ENCODE results near the gene TRMT2B. TPM values are rescaled to one million over a fixed set of nuclear protein-coding genes. Genes with fewer than 3 reads are reported as not detected.
"Not testable (repeated sequence)": the region's sequence is repeated elsewhere in the genome, so short reads cannot be mapped to it uniquely, and the experiment has no call there.

TRMT2B gene
- total RNA-seq, 4 donors from 2014 or later = 19.0 to 31.0 (median 27.4) TPM

DNA sequence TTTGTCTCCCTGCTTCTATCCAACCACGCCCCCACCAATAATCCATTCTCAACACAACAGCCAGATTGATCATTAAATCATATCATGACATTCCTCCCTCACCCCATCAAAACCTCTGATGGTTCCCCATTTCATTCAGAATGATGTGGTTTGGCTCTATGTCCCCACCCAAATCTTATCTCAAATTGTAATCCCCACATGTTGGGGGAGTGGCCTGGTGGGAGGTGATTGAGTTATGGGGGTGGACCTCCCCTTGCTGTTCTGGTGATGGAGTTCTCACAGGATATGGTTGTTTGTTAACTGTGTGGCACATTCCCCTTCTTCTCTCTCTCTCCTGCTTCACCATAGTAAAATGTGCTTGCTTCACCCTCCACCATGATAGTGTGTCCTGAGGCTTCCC is 23.3 kb downstream of the TRMT2B start:
- peaks cover 0 to 19% (median 0%) of the 10 kb centered on the region in 3 donors for H3K36me3 ChIP-seq
- H3K9me3 ChIP-seq = no peaks in the 10 kb centered on the region
- H3K4me3 ChIP-seq = no peak overlapping the region
- no peaks in the 10 kb centered on the region for H3K4me1 ChIP-seq
- H3K27ac ChIP-seq = no peak overlapping the region
- TF ChIP-seq POLR2A (IDR thresholded peaks at IDR 0.05) = no peak
- TF ChIP-seq, protein P1, sequence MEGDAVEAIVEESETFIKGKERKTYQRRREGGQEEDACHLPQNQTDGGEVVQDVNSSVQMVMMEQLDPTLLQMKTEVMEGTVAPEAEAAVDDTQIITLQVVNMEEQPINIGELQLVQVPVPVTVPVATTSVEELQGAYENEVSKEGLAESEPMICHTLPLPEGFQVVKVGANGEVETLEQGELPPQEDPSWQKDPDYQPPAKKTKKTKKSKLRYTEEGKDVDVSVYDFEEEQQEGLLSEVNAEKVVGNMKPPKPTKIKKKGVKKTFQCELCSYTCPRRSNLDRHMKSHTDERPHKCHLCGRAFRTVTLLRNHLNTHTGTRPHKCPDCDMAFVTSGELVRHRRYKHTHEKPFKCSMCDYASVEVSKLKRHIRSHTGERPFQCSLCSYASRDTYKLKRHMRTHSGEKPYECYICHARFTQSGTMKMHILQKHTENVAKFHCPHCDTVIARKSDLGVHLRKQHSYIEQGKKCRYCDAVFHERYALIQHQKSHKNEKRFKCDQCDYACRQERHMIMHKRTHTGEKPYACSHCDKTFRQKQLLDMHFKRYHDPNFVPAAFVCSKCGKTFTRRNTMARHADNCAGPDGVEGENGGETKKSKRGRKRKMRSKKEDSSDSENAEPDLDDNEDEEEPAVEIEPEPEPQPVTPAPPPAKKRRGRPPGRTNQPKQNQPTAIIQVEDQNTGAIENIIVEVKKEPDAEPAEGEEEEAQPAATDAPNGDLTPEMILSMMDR (IDR thresholded peaks at IDR 0.05) = no peak
- no peaks in the 10 kb centered on the region for H3K27me3 ChIP-seq
- DNase-seq = no peak

DNA sequence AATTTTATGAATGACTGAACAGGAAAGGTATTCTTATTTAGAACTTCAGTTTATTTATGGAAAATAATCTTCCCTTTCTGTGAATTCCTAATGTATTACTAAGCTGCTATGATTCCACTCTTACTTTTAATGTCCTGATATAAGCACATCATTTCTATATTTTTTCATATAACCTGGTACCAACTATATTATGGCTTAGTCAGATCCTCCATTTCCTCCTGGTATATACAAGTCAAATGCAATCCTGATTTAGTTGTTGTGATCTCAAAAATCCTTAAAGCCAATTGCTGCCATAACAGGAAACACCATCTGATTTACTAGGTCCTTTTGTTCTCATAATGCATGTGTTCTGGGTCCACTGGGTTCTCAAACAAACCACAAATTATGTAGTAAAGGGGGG is 26.8 kb downstream of the TRMT2B start:
- no peaks in the 10 kb centered on the region for H3K9me3 ChIP-seq
- H3K4me1 ChIP-seq = no peaks in the 10 kb centered on the region
- TF ChIP-seq, protein P1 (IDR thresholded peaks at IDR 0.05) = no peak
- no peak for TF ChIP-seq POLR2A (IDR thresholded peaks at IDR 0.05)
- DNase-seq = no peak
- peaks cover 0 to 18% (median 0%) of the 10 kb centered on the region in 3 donors for H3K36me3 ChIP-seq
- H3K4me3 ChIP-seq = no peak overlapping the region
- H3K27me3 ChIP-seq = no peaks in the 10 kb centered on the region
- H3K27ac ChIP-seq = no peak overlapping the region

DNA sequence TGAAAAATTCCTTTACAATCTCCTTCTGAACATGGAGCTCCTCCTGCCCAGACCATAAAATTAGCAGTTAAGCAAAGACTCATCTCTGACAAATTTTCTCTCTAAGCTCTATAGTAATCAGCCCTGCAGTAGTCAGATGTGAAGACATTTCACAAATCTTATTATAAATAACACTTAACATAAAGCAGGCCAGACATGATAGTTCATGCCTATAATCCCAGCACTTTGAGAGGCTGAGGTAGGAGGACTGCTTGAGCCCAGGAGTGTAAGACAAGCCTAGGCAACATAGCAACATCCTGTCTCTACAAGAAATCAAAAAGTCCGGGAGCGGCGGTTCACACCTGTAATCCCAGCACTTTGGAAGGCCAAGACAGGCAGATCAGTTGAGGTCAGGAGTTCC is 29.9 kb downstream of the TRMT2B start:
- TF ChIP-seq, protein P1 (IDR thresholded peaks at IDR 0.05) = no peak
- TF ChIP-seq POLR2A (IDR thresholded peaks at IDR 0.05) = no peak
- Histone ChIP-seq H3K27ac (no peak overlapping the region), H3K4me3 (no peak overlapping the region), H3K27me3 (no peaks in the 10 kb centered on the region), H3K9me3 (no peaks in the 10 kb centered on the region), H3K4me1 (no peaks in the 10 kb centered on the region), H3K36me3 (peaks cover 0 to 29% (median 0%) of the 10 kb centered on the region in 3 donors)
- no peak for DNase-seq

DNA sequence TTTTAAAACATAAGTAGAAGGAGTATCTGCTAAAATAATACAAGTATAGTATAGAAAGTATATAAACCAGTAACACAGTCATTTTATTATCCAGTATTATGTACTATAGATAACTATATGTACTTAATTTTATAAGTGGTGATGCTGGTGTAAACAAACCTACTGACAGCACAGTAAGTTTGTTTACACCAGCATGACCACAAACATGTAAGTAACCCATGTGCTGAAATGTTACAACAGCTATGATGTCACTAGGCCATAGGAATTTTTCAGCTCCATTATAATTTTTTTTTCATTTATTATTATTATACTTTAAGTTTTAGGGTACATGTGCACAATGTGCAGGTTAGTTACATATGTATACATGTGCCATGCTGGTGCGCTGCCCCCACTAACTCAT is 39.9 kb downstream of the TRMT2B start:
- H3K4me3 ChIP-seq, H3K9me3 ChIP-seq, H3K27me3 ChIP-seq, H3K27ac ChIP-seq, DNase-seq, H3K4me1 ChIP-seq: not testable (repeated sequence)
- peaks cover 0 to 51% (median 0%) of the 10 kb centered on the region in 3 donors for H3K36me3 ChIP-seq

DNA sequence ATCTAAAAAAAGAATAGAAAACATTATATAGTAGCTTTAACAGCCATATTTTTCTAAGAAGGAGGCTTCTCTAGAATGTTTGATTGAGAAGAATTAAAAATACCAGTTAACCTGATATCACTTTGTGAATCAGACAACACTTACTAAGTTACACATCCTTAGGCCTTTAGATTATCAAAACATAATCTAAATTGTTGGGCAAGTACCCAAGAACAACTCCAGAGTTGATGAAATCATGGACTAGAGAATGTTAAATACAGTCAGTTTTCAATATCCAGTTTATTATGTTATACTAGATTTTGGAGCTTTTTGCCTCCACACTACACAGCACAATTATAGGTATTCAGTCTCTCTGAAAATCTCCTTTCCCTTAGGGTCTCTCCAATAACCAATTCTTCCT is 42.8 kb downstream of the TRMT2B start:
- H3K36me3 ChIP-seq = peaks cover 0 to 32% (median 0%) of the 10 kb centered on the region in 3 donors
- H3K4me1 ChIP-seq = no peaks in the 10 kb centered on the region
- no peak for TF ChIP-seq POLR2A (IDR thresholded peaks at IDR 0.05)
- TF ChIP-seq, protein P1 (IDR thresholded peaks at IDR 0.05) = no peak
- no peaks in the 10 kb centered on the region for H3K27me3 ChIP-seq
- H3K4me3 ChIP-seq = no peak overlapping the region
- DNase-seq = no peak
- no peaks in the 10 kb centered on the region for H3K9me3 ChIP-seq
- H3K27ac ChIP-seq = no peak overlapping the region

DNA sequence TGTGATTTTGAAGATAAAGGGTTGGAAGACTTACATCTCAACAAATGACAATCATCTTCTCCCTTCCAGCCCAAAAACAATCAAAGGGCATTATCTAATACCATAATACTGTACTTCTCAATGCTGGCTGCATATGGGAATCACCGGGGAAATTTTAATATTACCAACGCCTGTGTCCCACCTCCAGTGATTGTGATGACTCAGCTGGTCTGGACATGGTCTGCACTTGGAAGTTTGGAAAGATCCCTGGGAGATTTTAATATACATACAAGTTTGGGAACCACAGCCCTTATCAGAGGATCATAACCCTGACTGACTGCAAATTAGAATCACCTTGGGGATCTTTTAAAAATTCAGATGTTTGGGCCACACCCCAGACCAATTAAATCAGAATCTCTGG is 52.5 kb downstream of the TRMT2B start:
- TF ChIP-seq, protein P1 (IDR thresholded peaks at IDR 0.05) = no peak
- no peak for TF ChIP-seq POLR2A (IDR thresholded peaks at IDR 0.05)
- no peak for DNase-seq
- no peaks in the 10 kb centered on the region for H3K4me1 ChIP-seq

More for the DNA sequence above, 52.5 kb downstream of the TRMT2B start:
- Histone ChIP-seq H3K36me3 (no peaks in the 10 kb centered on the region), H3K4me3 (no peak overlapping the region), H3K27ac (no peak overlapping the region), H3K27me3 (no peaks in the 10 kb centered on the region), H3K9me3 (no peaks in the 10 kb centered on the region)
